Neutrophil (primary cell): Measurements from ENCODE around the gene NPRL2.
A peak's percentile ranks its signal among the peaks of the same experiment; 100 is the strongest.

Source experiments
- H3K27ac ChIP-seq: fragments of 200-600 bp; sonication (generic); 2 replicates; pipeline ENCODE4 v1.5.1; 2016; ENCODE audit warnings: mild to moderate bottlenecking, moderate library complexity
- H3K27me3 ChIP-seq: fragments of 200-600 bp; sonication (generic); 2 replicates; pipeline ENCODE4 v1.6.0; 2016; ENCODE audit warnings: mild to moderate bottlenecking
- H3K36me3 ChIP-seq: fragments of 200-600 bp; sonication (generic); 2 replicates; pipeline ENCODE4 v1.5.1; 2017
- H3K4me1 ChIP-seq, 2 experiments: fragments of 200-600 bp in 1 of 2; sonication (generic) in 1 of 2; 1 replicate in 1 of 2; 2 replicates in 1 of 2; pipeline versions ENCODE4 v1.5.1 to v1.6.1; 2013 to 2016; ENCODE audit warnings: low read depth in 1 of 2, low read length in 1 of 2, mild to moderate bottlenecking in 1 of 2, moderate library complexity in 1 of 2; ENCODE audit not compliant: control insufficient read depth in 1 of 2, insufficient read depth in 1 of 2
- H3K4me3 ChIP-seq, 2 experiments: fragments of 200-600 bp in 1 of 2; sonication (generic) in 1 of 2; 1 replicate in 1 of 2; 2 replicates in 1 of 2; pipeline ENCODE4 v1.5.1; 2013 to 2016; ENCODE audit warnings: low read depth in 1 of 2, low read length in 1 of 2, mild to moderate bottlenecking in 1 of 2, moderate library complexity in 1 of 2
- H3K9me3 ChIP-seq: fragments of 200-600 bp; sonication (generic); 2 replicates; pipeline ENCODE4 v1.5.1; 2016
- CTCF ChIP-seq: fragments of 200-600 bp; sonication (generic); IDR thresholded peaks from 2 replicates; pipeline ENCODE4 v1.5.1; 2016; ENCODE audit warnings: antibody characterized with exemption

The NPRL2 gene

GRCh38 chr3:50323614-50324199 is 26.9 kb downstream of the NPRL2 start:
- Histone ChIP-seq H3K27me3 (no peaks in the 10 kb centered on the region), H3K4me3 (peak overlapping the region; percentile 72 to 77), H3K36me3 (peaks cover 6% of the 10 kb centered on the region), H3K27ac (peak overlapping the region; percentile 95), H3K9me3 (no peaks in the 10 kb centered on the region), H3K4me1 (peaks cover 89 to 94% of the 10 kb centered on the region in 2 experiments)
- no peak for TF ChIP-seq CTCF

GRCh38 chr3:50323092-50323600 is 27.4 kb downstream of the NPRL2 start:
- Histone ChIP-seq H3K4me1 (peaks cover 89 to 94% of the 10 kb centered on the region in 2 experiments), H3K27ac (peak overlapping the region; percentile 95), H3K27me3 (no peaks in the 10 kb centered on the region), H3K4me3 (peak overlapping the region; percentile 72 to 77), H3K9me3 (no peaks in the 10 kb centered on the region), H3K36me3 (peaks cover 6% of the 10 kb centered on the region)
- no peak for TF ChIP-seq CTCF

GRCh38 chr3:50322386-50323091 is 28.0 kb downstream of the NPRL2 start, which contains the start of gene HYAL2:
Gene HYAL2, minus strand, starts transcription at chr3:50322745. Its CDS starts 2,256 bp downstream, at chr3:50320489.
- Histone ChIP-seq H3K27me3 (no peaks in the 10 kb centered on the region), H3K36me3 (peaks cover 6% of the 10 kb centered on the region), H3K4me3 (peak within 1 kb of the TSS; percentile 72 to 77), H3K4me1 (peaks cover 92 to 96% of the 10 kb centered on the region in 2 experiments), H3K9me3 (no peaks in the 10 kb centered on the region), H3K27ac (peak within 1 kb of the TSS; percentile 95)
- TF ChIP-seq CTCF = no peak

GRCh38 chr3:50322115-50322385 is 28.5 kb downstream of the NPRL2 start:
- peak overlapping the region; percentile 72 to 77 for H3K4me3 ChIP-seq
- no peaks in the 10 kb centered on the region for H3K9me3 ChIP-seq
- H3K36me3 ChIP-seq = peaks cover 6% of the 10 kb centered on the region
- TF ChIP-seq CTCF = no peak
- peaks cover 87 to 94% of the 10 kb centered on the region in 2 experiments for H3K4me1 ChIP-seq
- H3K27me3 ChIP-seq = no peaks in the 10 kb centered on the region
- peak overlapping the region; percentile 95 for H3K27ac ChIP-seq

- Histone ChIP-seq H3K27ac (peak overlapping the region; percentile 95), H3K27me3 (no peaks in the 10 kb centered on the region), H3K4me1 (peaks cover 82 to 95% of the 10 kb centered on the region in 2 experiments), H3K9me3 (no peaks in the 10 kb centered on the region), H3K36me3 (peaks cover 9% of the 10 kb centered on the region), H3K4me3 (peak overlapping the region; percentile 72 to 77)
- peak; percentile 78 for TF ChIP-seq CTCF
These were observed 29.1 kb downstream of the NPRL2 start for GRCh38 chr3:50321336-50322114.
